Trophoblast cell (in vitro differentiated cells and primary cell): ENCODE measurements around the gene LHX2.

Source experiments
- DNase-seq, 2 donors: peaks; one replicate each; pipeline ENCODE4 v3.0.0-alpha.2; 2016
- H2AFZ ChIP-seq: 2 replicates; pipeline ENCODE4 v1.6.1; 2013; ENCODE audit warnings: low read length, moderate library complexity, mild to moderate bottlenecking; ENCODE audit not compliant: insufficient read depth, poor library complexity
- H2AK5ac ChIP-seq: 2 replicates; pipeline ENCODE4 v1.6.1; 2013; ENCODE audit warnings: mild to moderate bottlenecking, low read length
- H2BK120ac ChIP-seq: 2 replicates; pipeline ENCODE4 v1.6.1; 2013; ENCODE audit warnings: low read length, mild to moderate bottlenecking, moderate library complexity; ENCODE audit not compliant: insufficient read depth, poor library complexity
- H2BK12ac ChIP-seq: 2 replicates; pipeline ENCODE4 v1.6.1; 2013; ENCODE audit warnings: mild to moderate bottlenecking, low read length, moderate library complexity
- H2BK5ac ChIP-seq: 2 replicates; pipeline ENCODE4 v1.6.1; 2013; ENCODE audit warnings: low read length, low read depth, moderate library complexity, mild to moderate bottlenecking; ENCODE audit not compliant: poor library complexity
- H3K14ac ChIP-seq: 2 replicates; pipeline ENCODE4 v1.6.1; 2013; ENCODE audit warnings: mild to moderate bottlenecking, low read length
- H3K18ac ChIP-seq: 2 replicates; pipeline ENCODE4 v1.6.1; 2013; ENCODE audit warnings: mild to moderate bottlenecking, low read length
- H3K23ac ChIP-seq: 2 replicates; pipeline ENCODE4 v1.6.1; 2013; ENCODE audit warnings: low read length
- H3K27ac ChIP-seq: 2 replicates; pipeline ENCODE4 v1.5.1; 2013; ENCODE audit warnings: low read depth, mild to moderate bottlenecking, inconsistent platforms, low read length, moderate library complexity
- H3K27me3 ChIP-seq: 2 replicates; pipeline ENCODE4 v1.6.1; 2013; ENCODE audit warnings: inconsistent platforms, mild to moderate bottlenecking, low read length, moderate library complexity; ENCODE audit not compliant: insufficient read depth
- H3K36me3 ChIP-seq, 2 experiments: 1 replicate in 1 of 2; 2 replicates in 1 of 2; pipeline ENCODE4 v1.6.1; 2013; ENCODE audit warnings: low read length in 2 of 2, mild to moderate bottlenecking in 2 of 2, moderate library complexity in 1 of 2; ENCODE audit not compliant: insufficient read depth in 2 of 2, control insufficient read depth in 1 of 2
- H3K4ac ChIP-seq: 2 replicates; pipeline ENCODE4 v1.6.1; 2013; ENCODE audit warnings: low read depth, mild to moderate bottlenecking, low read length, moderate library complexity
- H3K4me1 ChIP-seq, 2 experiments: 1 replicate in 1 of 2; 2 replicates in 1 of 2; pipeline ENCODE4 v1.6.1; 2013; ENCODE audit warnings: low read length in 2 of 2, mild to moderate bottlenecking in 2 of 2, moderate library complexity in 1 of 2; ENCODE audit not compliant: insufficient read depth in 2 of 2, control insufficient read depth in 1 of 2
- H3K4me2 ChIP-seq: 2 replicates; pipeline ENCODE4 v1.6.1; 2013; ENCODE audit warnings: inconsistent platforms, mild to moderate bottlenecking, low read length, moderate library complexity
- H3K4me3 ChIP-seq: 2 replicates; pipeline ENCODE4 v1.5.1; 2013; ENCODE audit warnings: mild to moderate bottlenecking, low read depth, low read length, inconsistent platforms
- H3K79me1 ChIP-seq: one replicate; pipeline ENCODE4 v1.6.1; 2013; ENCODE audit warnings: low read length
- H3K79me2 ChIP-seq: 2 replicates; pipeline ENCODE4 v1.6.1; 2013; ENCODE audit warnings: low read length, mild to moderate bottlenecking; ENCODE audit not compliant: control insufficient read depth, insufficient read depth, poor library complexity
- H3K9ac ChIP-seq: 2 replicates; pipeline ENCODE4 v1.6.1; 2013; ENCODE audit warnings: mild to moderate bottlenecking, low read length
- H3K9me3 ChIP-seq: 2 replicates; pipeline ENCODE4 v1.6.1; 2013; ENCODE audit warnings: low read depth, mild to moderate bottlenecking, control low read depth, inconsistent platforms, low read length; ENCODE audit not compliant: insufficient read depth
- H4K12ac ChIP-seq: 2 replicates; pipeline ENCODE4 v1.6.1; 2013; ENCODE audit warnings: low read depth, mild to moderate bottlenecking, low read length, moderate library complexity
- H4K8ac ChIP-seq: 2 replicates; pipeline ENCODE4 v1.6.1; 2013; ENCODE audit warnings: low read depth, mild to moderate bottlenecking, low read length, moderate library complexity
- H4K91ac ChIP-seq: one replicate; pipeline ENCODE4 v1.6.1; 2013; ENCODE audit warnings: low read depth, mild to moderate bottlenecking, low read length, moderate library complexity
- WGBS: extraction: QIAGEN DNeasy Blood & Tissue Kit; methylation state at CpG from one replicate; pipeline ENCODE4 v1.1.7; 2013; ENCODE audit warnings: missing lambda C conversion rate; ENCODE audit not compliant: insufficient read length, insufficient coverage; ENCODE audit errors: extremely low coverage; 5-methylcytosine and 5-hydroxymethylcytosine counted together

The LHX2 gene

DNA sequence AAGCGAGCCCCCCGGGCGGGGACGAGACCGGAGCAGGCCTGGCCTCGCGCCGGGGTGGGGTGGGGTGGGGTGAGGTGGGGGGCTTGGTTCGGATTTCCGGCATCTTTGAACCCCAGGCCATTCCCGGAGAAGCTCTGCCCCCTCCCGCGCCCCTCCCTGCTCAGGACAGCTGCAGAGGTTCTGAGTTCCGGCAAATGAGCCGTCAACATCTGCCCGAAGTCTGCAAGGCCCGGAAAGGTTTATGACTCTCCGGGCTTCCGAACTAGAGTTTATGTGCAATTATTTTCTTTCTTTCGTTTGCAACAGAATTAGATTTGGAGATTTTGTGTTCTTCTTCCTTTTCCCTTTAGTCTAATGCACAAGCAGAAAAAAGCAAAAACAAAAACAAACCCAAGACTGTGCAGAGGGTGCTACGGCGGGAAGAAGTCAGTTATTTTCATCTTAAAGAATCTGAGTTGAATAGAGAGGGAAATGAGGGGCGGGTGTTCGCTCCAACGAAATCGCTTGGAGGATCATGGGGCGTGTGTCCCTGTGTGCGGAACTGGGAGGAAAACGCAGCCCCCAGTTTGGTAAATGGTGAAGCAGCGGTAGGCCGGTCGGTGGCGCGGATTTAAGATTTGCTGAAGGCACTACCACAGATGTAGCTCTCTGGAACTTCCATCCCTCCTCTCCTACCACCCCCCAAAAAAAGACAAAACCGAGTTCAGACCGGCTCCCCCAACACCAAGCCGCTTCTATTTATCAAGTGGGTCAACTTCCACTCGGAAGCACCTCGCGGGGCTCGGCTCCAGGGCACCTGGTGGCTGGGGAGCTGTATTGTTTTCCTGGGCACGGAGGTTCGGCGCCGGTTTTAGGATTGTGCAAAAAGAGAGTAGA lies 4.8 kb downstream of the LHX2 start:
- no peak overlapping the region for H2BK120ac ChIP-seq
- H4K91ac ChIP-seq, result no peak overlapping the region
- no peak overlapping the region for H2BK12ac ChIP-seq
- H2AFZ ChIP-seq, result no peak overlapping the region
- H3K79me1 ChIP-seq, result no peaks in the 10 kb centered on the region
- no CpG with 5 or more reads among the region's 45 CpGs for WGBS
- H3K4me2 ChIP-seq, result no peak overlapping the region
- H3K27ac ChIP-seq, result no peak overlapping the region
- peaks cover 95% of the 10 kb centered on the region for H3K27me3 ChIP-seq
- no peak overlapping the region for H3K23ac ChIP-seq
- no peak overlapping the region for H3K4me3 ChIP-seq
- no peak overlapping the region for H2AK5ac ChIP-seq
- no peak overlapping the region for H3K4ac ChIP-seq
- peaks cover 2% of the 10 kb centered on the region for H3K9me3 ChIP-seq
- H4K8ac ChIP-seq, result no peak overlapping the region
- no peak overlapping the region for H2BK5ac ChIP-seq
- H4K12ac ChIP-seq, result no peak overlapping the region
- H3K18ac ChIP-seq, result no peak overlapping the region
- H3K14ac ChIP-seq, result no peak overlapping the region
- H3K9ac ChIP-seq, result no peak overlapping the region
- no peaks in the 10 kb centered on the region for H3K79me2 ChIP-seq
- DNase-seq, result no peak
- no peaks in the 10 kb centered on the region for H3K36me3 ChIP-seq
- H3K4me1 ChIP-seq, result peaks cover 12 to 15% of the 10 kb centered on the region in 2 experiments

- Histone ChIP-seq H2BK5ac (no peak overlapping the region), H3K14ac (no peak overlapping the region), H3K18ac (no peak overlapping the region), H4K12ac (no peak overlapping the region), H3K79me2 (no peaks in the 10 kb centered on the region), H3K27me3 (peaks cover 96% of the 10 kb centered on the region), H2BK120ac (no peak overlapping the region), H3K9ac (no peak overlapping the region), H2AFZ (no peak overlapping the region), H3K9me3 (peaks cover 2% of the 10 kb centered on the region), H2AK5ac (no peak overlapping the region), H3K4me1 (peaks cover 11 to 12% of the 10 kb centered on the region in 2 experiments), H3K4me3 (no peak overlapping the region), H3K27ac (no peak overlapping the region), H2BK12ac (no peak overlapping the region), H3K4ac (no peak overlapping the region), H3K23ac (no peak overlapping the region), H3K36me3 (no peaks in the 10 kb centered on the region), H4K8ac (no peak overlapping the region), H4K91ac (no peak overlapping the region), H3K79me1 (no peaks in the 10 kb centered on the region), H3K4me2 (peak overlapping the region; percentile 56)
- WGBS, result no CpG with 5 or more reads among the region's 73 CpGs
- DNase-seq, result no peak
These were observed 5.7 kb downstream of the LHX2 start for GRCh38 chr9:124017051-124017928.

GRCh38 chr9:124017929-124018729 lies 6.6 kb downstream of the LHX2 start:
- DNase-seq, result no peak
- H2BK5ac ChIP-seq, result no peak overlapping the region
- H3K9me3 ChIP-seq, result peaks cover 2% of the 10 kb centered on the region
- H3K23ac ChIP-seq, result no peak overlapping the region
- no peak overlapping the region for H3K18ac ChIP-seq
- no peak overlapping the region for H3K27ac ChIP-seq
- no peak overlapping the region for H2BK12ac ChIP-seq
- H2BK120ac ChIP-seq, result no peak overlapping the region
- H3K4me1 ChIP-seq, result peaks cover 11 to 12% of the 10 kb centered on the region in 2 experiments
- H3K4me3 ChIP-seq, result no peak overlapping the region
- H3K9ac ChIP-seq, result no peak overlapping the region
- peak overlapping the region; percentile 56 for H3K4me2 ChIP-seq
- no CpG with 5 or more reads among the region's 64 CpGs for WGBS
- H3K36me3 ChIP-seq, result no peaks in the 10 kb centered on the region
- H4K91ac ChIP-seq, result no peak overlapping the region
- H3K79me1 ChIP-seq, result no peaks in the 10 kb centered on the region
- peaks cover 95% of the 10 kb centered on the region for H3K27me3 ChIP-seq
- no peak overlapping the region for H3K4ac ChIP-seq
- H3K14ac ChIP-seq, result no peak overlapping the region
- H2AFZ ChIP-seq, result no peak overlapping the region
- no peak overlapping the region for H4K8ac ChIP-seq
- no peak overlapping the region for H4K12ac ChIP-seq
- H3K79me2 ChIP-seq, result no peaks in the 10 kb centered on the region
- no peak overlapping the region for H2AK5ac ChIP-seq
